SK-N-SH treated with all-trans-retinoic acid at 6 μM for 48 hours (cell line): Measurements from ENCODE around the gene CDKN2AIPNL.

Source experiments
- ATAC-seq: fragments of 200-7000 bp; cut with Tn5 transposase; 3 replicates; pipeline ENCODE4 v1.9.1; 2020; ENCODE audit warnings: mild to moderate bottlenecking, moderate library complexity
- ARNTL ChIP-seq: fragments of 450-650 bp; formaldehyde crosslinking; IDR thresholded peaks from 2 replicates; pipeline ENCODE4 v1.5.0; 2020; ENCODE audit warnings: low read depth, mild to moderate bottlenecking, moderate library complexity, borderline replicate concordance
- ESRRG ChIP-seq: fragments of 250-450 bp; sonication (Bioruptor Pico); IDR thresholded peaks from 2 replicates; pipeline ENCODE4 v1.6.1; 2021; ENCODE audit warnings: mild to moderate bottlenecking
- GLIS3 ChIP-seq: fragments of 250-450 bp; sonication (Bioruptor Pico); IDR thresholded peaks from 2 replicates; pipeline ENCODE4 v1.5.0; 2020; ENCODE audit warnings: mild to moderate bottlenecking, moderate library complexity
- ISL1 ChIP-seq: fragments of 250-450 bp; sonication (Bioruptor Pico); IDR thresholded peaks from 2 replicates; pipeline ENCODE4 v2.1.2; 2022; ENCODE audit warnings: mild to moderate bottlenecking, moderate library complexity
- OSR1 ChIP-seq: fragments of 250-450 bp; sonication (Bioruptor Pico); IDR thresholded peaks from 2 replicates; pipeline ENCODE4 v1.8.0; 2022; ENCODE audit warnings: moderate library complexity, mild to moderate bottlenecking, inconsistent platforms
- RARB ChIP-seq: fragments of 250-450 bp; sonication (Bioruptor Pico); IDR thresholded peaks from 2 replicates; pipeline ENCODE4 v1.8.0; 2021; ENCODE audit warnings: mild to moderate bottlenecking, moderate library complexity
- SNAI2 ChIP-seq: fragments of 250-450 bp; sonication (Bioruptor Pico); IDR thresholded peaks from 2 replicates; pipeline ENCODE4 v1.5.0; 2020; ENCODE audit warnings: mild to moderate bottlenecking, moderate library complexity
- TCF4 ChIP-seq: fragments of 250-450 bp; sonication (Bioruptor Pico); IDR thresholded peaks from 2 replicates; pipeline ENCODE4 v1.8.0; 2021; ENCODE audit warnings: mild to moderate bottlenecking, moderate library complexity, borderline replicate concordance
- TOX ChIP-seq: fragments of 250-450 bp; sonication (Bioruptor Pico); IDR thresholded peaks from 2 replicates; pipeline ENCODE4 v1.8.0; 2021; ENCODE audit warnings: mild to moderate bottlenecking, moderate library complexity, borderline replicate concordance
- ZC3H10 ChIP-seq: fragments of 250-450 bp; sonication (Bioruptor Pico); IDR thresholded peaks from 2 replicates; pipeline ENCODE4 v1.5.1; 2021; ENCODE audit warnings: mild to moderate bottlenecking, moderate library complexity
- ZFP3 ChIP-seq: fragments of 250-450 bp; sonication (Bioruptor Pico); IDR thresholded peaks from 2 replicates; pipeline ENCODE4 v1.5.0; 2020; ENCODE audit warnings: mild to moderate bottlenecking, moderate library complexity
- ZNF565 ChIP-seq: fragments of 450-650 bp; formaldehyde crosslinking; conservative IDR thresholded peaks from 2 replicates; pipeline ENCODE4 v1.5.0; 2020; ENCODE audit warnings: low read depth, mild to moderate bottlenecking, moderate library complexity
- ZNF70 ChIP-seq: fragments of 450-650 bp; formaldehyde crosslinking; IDR thresholded peaks from 2 replicates; pipeline ENCODE4 v1.5.0; 2020; ENCODE audit warnings: mild to moderate bottlenecking, moderate library complexity
- ZNF8 ChIP-seq: fragments of 450-650 bp; formaldehyde crosslinking; IDR thresholded peaks from 2 replicates; pipeline ENCODE4 v1.5.0; 2020; ENCODE audit warnings: mild to moderate bottlenecking, moderate library complexity
- TF ChIP-seq, protein P1 (sequence below): fragments of 250-450 bp; sonication (Bioruptor Pico); IDR thresholded peaks from 2 replicates; pipeline ENCODE4 v1.5.1; 2021; ENCODE audit warnings: mild to moderate bottlenecking, moderate library complexity
- TF ChIP-seq, protein P2 (sequence below): fragments of 250-450 bp; sonication (Bioruptor Pico); IDR thresholded peaks from 2 replicates; pipeline ENCODE4 v1.5.0; 2020; ENCODE audit warnings: mild to moderate bottlenecking, moderate library complexity
- TF ChIP-seq, protein P3 (sequence below): fragments of 250-450 bp; sonication (Bioruptor Pico); IDR thresholded peaks from 2 replicates; pipeline ENCODE4 v1.8.0; 2020; ENCODE audit warnings: mild to moderate bottlenecking, moderate library complexity, borderline replicate concordance

The CDKN2AIPNL gene

DNA sequence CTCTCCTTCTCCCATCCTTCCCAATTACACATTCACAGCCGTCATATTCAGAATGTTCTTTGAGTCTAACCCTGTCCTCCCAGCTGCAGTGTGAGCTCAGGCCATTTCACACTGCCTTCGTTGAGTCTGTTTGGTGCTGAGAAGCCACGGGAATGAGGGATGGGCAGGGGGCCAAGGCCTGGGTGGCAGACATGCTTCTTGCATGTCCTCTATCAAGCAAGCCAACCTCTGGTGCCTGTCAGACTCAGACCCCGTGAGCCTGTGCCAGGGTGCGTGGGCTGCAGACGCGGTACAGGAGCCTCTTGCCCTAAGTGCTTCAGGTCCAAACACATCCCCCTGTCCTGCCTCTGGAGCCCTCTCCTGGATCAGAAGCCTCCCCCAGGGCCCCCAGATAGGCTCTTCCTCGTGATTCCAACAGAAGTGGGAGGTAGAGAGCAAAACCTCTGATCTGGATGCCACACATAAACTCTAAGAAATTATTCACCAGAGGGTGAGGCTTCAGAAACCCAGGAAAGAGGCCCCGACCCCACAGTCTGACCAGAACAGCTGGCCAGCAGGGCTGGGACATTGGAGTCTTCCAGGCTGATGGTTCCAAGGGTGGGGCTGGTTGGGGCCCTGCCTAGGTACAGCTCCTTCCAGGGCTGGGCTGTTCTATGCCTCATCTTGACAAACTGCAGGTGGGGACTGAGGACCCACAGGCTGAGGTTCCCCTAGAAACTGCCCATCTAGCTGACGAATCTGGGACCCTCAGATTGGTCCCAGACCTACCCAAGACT lies 46.7 kb upstream of the CDKN2AIPNL start:
- peak; percentile 68 for ATAC-seq
- TF ChIP-seq TCF4 = no peak
- TF ChIP-seq ZFP3 (CRISPR knock-in tag) = no peak
- TF ChIP-seq GLIS3 (CRISPR knock-in tag) = no peak
- TF ChIP-seq ZNF8 (CRISPR knock-in tag) = no peak
- TF ChIP-seq TOX (CRISPR knock-in tag) = no peak
- no peak for TF ChIP-seq RARB (CRISPR knock-in tag)
- no peak for TF ChIP-seq ISL1
- TF ChIP-seq, protein P1, sequence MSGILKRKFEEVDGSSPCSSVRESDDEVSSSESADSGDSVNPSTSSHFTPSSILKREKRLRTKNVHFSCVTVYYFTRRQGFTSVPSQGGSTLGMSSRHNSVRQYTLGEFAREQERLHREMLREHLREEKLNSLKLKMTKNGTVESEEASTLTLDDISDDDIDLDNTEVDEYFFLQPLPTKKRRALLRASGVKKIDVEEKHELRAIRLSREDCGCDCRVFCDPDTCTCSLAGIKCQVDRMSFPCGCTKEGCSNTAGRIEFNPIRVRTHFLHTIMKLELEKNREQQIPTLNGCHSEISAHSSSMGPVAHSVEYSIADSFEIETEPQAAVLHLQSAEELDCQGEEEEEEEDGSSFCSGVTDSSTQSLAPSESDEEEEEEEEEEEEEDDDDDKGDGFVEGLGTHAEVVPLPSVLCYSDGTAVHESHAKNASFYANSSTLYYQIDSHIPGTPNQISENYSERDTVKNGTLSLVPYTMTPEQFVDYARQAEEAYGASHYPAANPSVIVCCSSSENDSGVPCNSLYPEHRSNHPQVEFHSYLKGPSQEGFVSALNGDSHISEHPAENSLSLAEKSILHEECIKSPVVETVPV (CRISPR knock-in tag) = no peak
- TF ChIP-seq, protein P2, sequence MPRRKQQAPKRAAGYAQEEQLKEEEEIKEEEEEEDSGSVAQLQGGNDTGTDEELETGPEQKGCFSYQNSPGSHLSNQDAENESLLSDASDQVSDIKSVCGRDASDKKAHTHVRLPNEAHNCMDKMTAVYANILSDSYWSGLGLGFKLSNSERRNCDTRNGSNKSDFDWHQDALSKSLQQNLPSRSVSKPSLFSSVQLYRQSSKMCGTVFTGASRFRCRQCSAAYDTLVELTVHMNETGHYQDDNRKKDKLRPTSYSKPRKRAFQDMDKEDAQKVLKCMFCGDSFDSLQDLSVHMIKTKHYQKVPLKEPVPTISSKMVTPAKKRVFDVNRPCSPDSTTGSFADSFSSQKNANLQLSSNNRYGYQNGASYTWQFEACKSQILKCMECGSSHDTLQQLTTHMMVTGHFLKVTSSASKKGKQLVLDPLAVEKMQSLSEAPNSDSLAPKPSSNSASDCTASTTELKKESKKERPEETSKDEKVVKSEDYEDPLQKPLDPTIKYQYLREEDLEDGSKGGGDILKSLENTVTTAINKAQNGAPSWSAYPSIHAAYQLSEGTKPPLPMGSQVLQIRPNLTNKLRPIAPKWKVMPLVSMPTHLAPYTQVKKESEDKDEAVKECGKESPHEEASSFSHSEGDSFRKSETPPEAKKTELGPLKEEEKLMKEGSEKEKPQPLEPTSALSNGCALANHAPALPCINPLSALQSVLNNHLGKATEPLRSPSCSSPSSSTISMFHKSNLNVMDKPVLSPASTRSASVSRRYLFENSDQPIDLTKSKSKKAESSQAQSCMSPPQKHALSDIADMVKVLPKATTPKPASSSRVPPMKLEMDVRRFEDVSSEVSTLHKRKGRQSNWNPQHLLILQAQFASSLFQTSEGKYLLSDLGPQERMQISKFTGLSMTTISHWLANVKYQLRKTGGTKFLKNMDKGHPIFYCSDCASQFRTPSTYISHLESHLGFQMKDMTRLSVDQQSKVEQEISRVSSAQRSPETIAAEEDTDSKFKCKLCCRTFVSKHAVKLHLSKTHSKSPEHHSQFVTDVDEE = no peak
- TF ChIP-seq OSR1 = no peak
- no peak for TF ChIP-seq ARNTL
- TF ChIP-seq, all 23 proteins: peak for 0

DNA sequence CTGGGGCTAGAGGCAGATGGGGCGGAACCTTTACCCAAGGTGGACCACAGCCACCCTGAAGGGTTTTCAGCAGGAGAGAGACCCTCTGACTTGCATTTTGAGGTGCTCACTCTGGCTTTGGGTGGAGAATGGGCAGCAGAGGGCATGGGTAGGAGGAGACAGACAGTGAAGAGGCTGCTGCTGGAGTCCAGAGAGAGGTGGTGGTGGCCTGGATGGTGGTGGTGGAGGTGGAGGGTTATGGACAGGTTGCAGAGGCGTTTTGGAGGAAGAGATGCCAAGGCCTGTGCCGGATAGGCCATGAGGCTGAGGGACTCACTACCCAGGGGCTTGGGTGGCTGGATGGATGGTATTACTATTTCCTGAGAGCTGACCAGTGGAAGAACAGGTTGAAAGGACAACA lies 46.1 kb upstream of the CDKN2AIPNL start:
- no peak; the same call in 2 of the 3 replicates for ATAC-seq
- TF ChIP-seq ZC3H10 (CRISPR knock-in tag) (no peak), GLIS3 (CRISPR knock-in tag) (no peak), ZNF70 (CRISPR knock-in tag) (no peak), ARNTL (no peak)

DNA sequence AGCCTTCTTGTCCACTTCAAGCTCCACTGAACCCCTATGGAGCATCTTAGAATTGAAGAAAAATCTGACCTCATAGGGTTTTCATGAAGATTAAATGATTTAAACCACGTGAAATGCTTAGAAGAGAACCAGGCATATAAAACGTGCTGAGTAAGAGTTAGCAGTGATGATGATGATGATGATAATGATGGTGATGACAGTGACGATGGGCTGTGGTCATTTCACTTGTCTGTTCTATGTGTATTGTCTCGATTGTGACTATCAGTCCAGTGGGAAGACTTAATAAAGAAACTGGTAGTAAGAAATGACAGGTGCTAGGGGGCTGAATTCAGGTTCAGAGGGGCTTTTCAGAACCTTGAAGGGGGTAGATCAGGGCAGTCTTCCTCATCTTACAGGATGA lies 45.1 kb upstream of the CDKN2AIPNL start:
- TF ChIP-seq ZFP3 (CRISPR knock-in tag) = no peak
- TF ChIP-seq, all 23 proteins: peak for 0
- no peak for ATAC-seq

DNA sequence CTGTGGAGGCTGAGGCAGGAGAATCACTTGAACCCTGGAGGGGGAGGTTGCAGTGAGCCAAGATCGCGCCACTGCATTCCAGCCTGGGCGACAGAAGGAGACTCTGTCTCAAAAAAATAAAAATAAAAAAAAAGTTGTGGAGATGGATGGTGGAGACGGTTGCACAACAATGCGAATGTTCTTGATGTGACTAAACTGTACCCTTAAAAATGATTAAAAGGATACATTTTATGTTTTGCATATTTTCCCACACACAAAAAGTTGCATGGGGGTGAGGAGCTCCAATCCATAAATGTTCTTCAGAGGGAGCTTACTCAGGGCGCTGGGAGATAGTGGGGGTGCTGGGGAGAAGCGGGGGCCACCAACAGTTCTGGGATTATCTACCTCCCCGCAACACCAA lies 43.8 kb upstream of the CDKN2AIPNL start:
- no peak for ATAC-seq
- TF ChIP-seq GLIS3 (CRISPR knock-in tag) (no peak), ZFP3 (CRISPR knock-in tag) (no peak), RARB (CRISPR knock-in tag) (no peak), SNAI2 (CRISPR knock-in tag) (no peak), TCF4 (no peak), ZNF565 (CRISPR knock-in tag) (no peak), TOX (CRISPR knock-in tag) (no peak), ZC3H10 (CRISPR knock-in tag) (no peak), ESRRG (CRISPR knock-in tag) (no peak), ISL1 (no peak)
- TF ChIP-seq, protein P2 = no peak
- TF ChIP-seq, protein P3, sequence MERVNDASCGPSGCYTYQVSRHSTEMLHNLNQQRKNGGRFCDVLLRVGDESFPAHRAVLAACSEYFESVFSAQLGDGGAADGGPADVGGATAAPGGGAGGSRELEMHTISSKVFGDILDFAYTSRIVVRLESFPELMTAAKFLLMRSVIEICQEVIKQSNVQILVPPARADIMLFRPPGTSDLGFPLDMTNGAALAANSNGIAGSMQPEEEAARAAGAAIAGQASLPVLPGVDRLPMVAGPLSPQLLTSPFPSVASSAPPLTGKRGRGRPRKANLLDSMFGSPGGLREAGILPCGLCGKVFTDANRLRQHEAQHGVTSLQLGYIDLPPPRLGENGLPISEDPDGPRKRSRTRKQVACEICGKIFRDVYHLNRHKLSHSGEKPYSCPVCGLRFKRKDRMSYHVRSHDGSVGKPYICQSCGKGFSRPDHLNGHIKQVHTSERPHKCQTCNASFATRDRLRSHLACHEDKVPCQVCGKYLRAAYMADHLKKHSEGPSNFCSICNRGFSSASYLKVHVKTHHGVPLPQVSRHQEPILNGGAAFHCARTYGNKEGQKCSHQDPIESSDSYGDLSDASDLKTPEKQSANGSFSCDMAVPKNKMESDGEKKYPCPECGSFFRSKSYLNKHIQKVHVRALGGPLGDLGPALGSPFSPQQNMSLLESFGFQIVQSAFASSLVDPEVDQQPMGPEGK (CRISPR knock-in tag) = no peak
- TF ChIP-seq, protein P1 (CRISPR knock-in tag) = no peak
